ENCODE data around the gene PRDM11.
"Not testable (repeated sequence)": the region's sequence is repeated elsewhere in the genome, so short reads cannot be mapped to it uniquely, and the experiment has no call there.

PRDM11 gene

DNA sequence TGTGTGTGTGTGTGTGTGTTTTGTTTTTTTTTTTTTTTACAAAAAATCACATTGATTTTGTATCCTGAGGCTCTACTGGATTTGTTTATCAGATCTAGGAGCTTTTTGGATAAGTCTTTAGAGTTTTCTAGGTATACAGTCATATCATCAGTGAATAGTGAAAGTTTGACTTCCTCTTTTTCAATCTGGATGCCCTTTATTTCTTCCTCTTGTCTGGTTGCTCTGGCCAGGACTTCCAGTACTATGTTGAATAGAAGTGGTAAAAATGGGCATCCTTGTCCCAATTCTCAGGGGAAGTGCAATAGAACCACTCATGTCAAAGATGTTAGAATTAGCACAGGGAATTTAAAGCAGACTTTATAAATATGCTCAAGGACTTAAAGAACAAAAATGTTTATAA, 32.6 kb upstream of the PRDM11 start:
- no peaks in the 10 kb centered on the region; the same call in 1 of the 2 replicates for H3K36me3 ChIP-seq (ENCODE audit: insufficient read depth, low read length)
- TF ChIP-seq, protein P1, sequence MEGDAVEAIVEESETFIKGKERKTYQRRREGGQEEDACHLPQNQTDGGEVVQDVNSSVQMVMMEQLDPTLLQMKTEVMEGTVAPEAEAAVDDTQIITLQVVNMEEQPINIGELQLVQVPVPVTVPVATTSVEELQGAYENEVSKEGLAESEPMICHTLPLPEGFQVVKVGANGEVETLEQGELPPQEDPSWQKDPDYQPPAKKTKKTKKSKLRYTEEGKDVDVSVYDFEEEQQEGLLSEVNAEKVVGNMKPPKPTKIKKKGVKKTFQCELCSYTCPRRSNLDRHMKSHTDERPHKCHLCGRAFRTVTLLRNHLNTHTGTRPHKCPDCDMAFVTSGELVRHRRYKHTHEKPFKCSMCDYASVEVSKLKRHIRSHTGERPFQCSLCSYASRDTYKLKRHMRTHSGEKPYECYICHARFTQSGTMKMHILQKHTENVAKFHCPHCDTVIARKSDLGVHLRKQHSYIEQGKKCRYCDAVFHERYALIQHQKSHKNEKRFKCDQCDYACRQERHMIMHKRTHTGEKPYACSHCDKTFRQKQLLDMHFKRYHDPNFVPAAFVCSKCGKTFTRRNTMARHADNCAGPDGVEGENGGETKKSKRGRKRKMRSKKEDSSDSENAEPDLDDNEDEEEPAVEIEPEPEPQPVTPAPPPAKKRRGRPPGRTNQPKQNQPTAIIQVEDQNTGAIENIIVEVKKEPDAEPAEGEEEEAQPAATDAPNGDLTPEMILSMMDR (IDR thresholded peaks at IDR 0.05; ENCODE audit: low read length), result no peak
- no peak overlapping the region for H3K4me3 ChIP-seq (ENCODE audit: low read depth, low read length, poor library complexity, severe bottlenecking)
- H2AFZ ChIP-seq (ENCODE audit: low read length), result no peak overlapping the region
- no peaks in the 10 kb centered on the region for H3K9me2 ChIP-seq (ENCODE audit: low read depth, low read length)
- no peaks in the 10 kb centered on the region for H4K20me1 ChIP-seq (ENCODE audit: insufficient read depth, low read length)
- H3F3A ChIP-seq (ENCODE audit: insufficient read depth, low read length), result no peaks in the 10 kb centered on the region
- no peaks in the 10 kb centered on the region for H3K27me3 ChIP-seq (ENCODE audit: insufficient read depth, low read length)
- H3K79me2 ChIP-seq (ENCODE audit: insufficient read depth, low read length), result no peaks in the 10 kb centered on the region
- no peak overlapping the region for H3K27ac ChIP-seq (ENCODE audit: low read depth, low read length, poor library complexity, severe bottlenecking)
- no peak overlapping the region for H3K9ac ChIP-seq (ENCODE audit: low read length)
- H3K4me1 ChIP-seq (ENCODE audit: insufficient read depth, low read length, severe bottlenecking), result no peaks in the 10 kb centered on the region
- no peak overlapping the region for H3K4me2 ChIP-seq (ENCODE audit: low read length)
- no peaks in the 10 kb centered on the region for H3K9me3 ChIP-seq (ENCODE audit: low read length)

DNA sequence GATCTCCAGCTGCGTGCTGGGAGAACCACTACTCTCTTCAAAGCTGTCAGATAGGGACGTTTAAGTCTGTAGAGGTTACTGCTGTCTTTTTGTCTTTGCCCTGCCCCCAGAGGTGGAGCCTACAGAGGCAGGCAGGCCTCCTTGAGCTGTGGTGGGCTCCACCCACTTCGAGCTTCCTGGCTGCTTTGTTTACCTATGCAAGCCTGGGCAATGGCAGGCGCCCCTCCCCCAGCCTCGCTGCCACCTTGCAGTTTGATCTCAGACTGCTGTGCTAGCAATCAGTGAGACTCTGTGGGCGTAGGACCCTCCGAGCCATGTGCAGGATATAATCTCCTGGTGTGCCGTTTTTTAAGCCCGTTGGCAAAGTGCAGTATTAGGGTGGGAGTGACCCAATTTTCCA, 18.6 kb upstream of the PRDM11 start:
- H3K36me3 ChIP-seq (ENCODE audit: insufficient read depth, low read length); H3K4me1 ChIP-seq (ENCODE audit: insufficient read depth, low read length, severe bottlenecking); H3F3A ChIP-seq (ENCODE audit: insufficient read depth, low read length); H4K20me1 ChIP-seq (ENCODE audit: insufficient read depth, low read length); H3K4me2 ChIP-seq (ENCODE audit: low read length); H3K9ac ChIP-seq (ENCODE audit: low read length); H3K79me2 ChIP-seq (ENCODE audit: insufficient read depth, low read length); H3K27me3 ChIP-seq (ENCODE audit: insufficient read depth, low read length); H3K9me3 ChIP-seq (ENCODE audit: low read length); H3K27ac ChIP-seq (ENCODE audit: low read depth, low read length, poor library complexity, severe bottlenecking); H2AFZ ChIP-seq (ENCODE audit: low read length); H3K9me2 ChIP-seq (ENCODE audit: low read depth, low read length): not testable (repeated sequence)
- peak overlapping the region; percentile 43 for H3K4me3 ChIP-seq (ENCODE audit: low read depth, low read length, poor library complexity, severe bottlenecking)

DNA sequence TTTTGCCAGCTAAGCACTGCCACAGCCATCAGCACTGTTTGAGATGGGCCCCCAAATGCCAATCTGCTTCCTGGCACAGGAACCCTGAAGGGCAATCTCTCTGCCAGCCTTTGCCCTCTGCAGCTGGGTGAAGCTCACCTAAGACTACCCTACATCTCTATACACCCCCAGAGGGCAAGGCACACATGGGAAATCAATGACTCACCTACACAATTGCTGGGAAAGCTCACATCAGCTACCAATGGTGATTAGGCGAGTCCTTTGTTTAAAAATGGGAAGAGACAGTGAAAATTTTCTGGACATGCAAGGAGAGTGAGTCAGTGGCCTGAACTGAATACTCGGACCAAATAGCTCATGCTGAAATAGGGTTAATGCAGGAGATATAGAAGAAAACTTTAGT, 12.6 kb upstream of the PRDM11 start:
- no peak overlapping the region for H2AFZ ChIP-seq (ENCODE audit: low read length)
- H3F3A ChIP-seq (ENCODE audit: insufficient read depth, low read length), result no peaks in the 10 kb centered on the region
- no peak overlapping the region for H3K4me2 ChIP-seq (ENCODE audit: low read length)
- H3K4me1 ChIP-seq (ENCODE audit: insufficient read depth, low read length, severe bottlenecking), result no peaks in the 10 kb centered on the region
- no peaks in the 10 kb centered on the region for H3K36me3 ChIP-seq (ENCODE audit: insufficient read depth, low read length)
- no peak overlapping the region for H3K27ac ChIP-seq (ENCODE audit: low read depth, low read length, poor library complexity, severe bottlenecking)
- TF ChIP-seq, protein P1 (IDR thresholded peaks at IDR 0.05; ENCODE audit: low read length), result no peak
- no peaks in the 10 kb centered on the region for H3K79me2 ChIP-seq (ENCODE audit: insufficient read depth, low read length)
- no peaks in the 10 kb centered on the region for H4K20me1 ChIP-seq (ENCODE audit: insufficient read depth, low read length)
- peaks cover 7% of the 10 kb centered on the region for H3K9me3 ChIP-seq (ENCODE audit: low read length)
- H3K4me3 ChIP-seq (ENCODE audit: low read depth, low read length, poor library complexity, severe bottlenecking), result no peak overlapping the region
- no peak overlapping the region for H3K9ac ChIP-seq (ENCODE audit: low read length)
- no peaks in the 10 kb centered on the region for H3K9me2 ChIP-seq (ENCODE audit: low read depth, low read length)
- no peaks in the 10 kb centered on the region for H3K27me3 ChIP-seq (ENCODE audit: insufficient read depth, low read length)

DNA sequence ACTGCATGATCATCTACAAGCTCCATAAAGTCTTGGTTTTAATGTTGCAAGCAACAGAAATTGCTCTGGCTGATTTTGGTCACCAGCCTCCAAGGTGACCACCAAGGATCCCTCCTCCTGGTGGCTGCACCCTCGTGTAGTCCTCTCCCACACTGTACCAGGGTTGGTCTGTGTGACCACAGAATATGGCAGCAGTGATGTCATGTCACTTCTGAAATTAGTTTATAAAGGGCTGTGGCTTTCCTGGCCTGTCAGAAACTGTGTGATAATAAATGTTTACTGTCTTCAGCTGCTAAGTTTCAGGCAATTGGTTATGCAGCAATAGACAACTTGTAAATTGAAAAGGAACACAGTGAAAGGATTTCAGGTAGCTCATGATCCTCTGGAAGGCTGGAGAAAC, 5.3 kb upstream of the PRDM11 start:
- Histone ChIP-seq H3K9me2 (ENCODE audit: low read depth, low read length) (no peaks in the 10 kb centered on the region), H3F3A (ENCODE audit: insufficient read depth, low read length) (no peaks in the 10 kb centered on the region), H3K27me3 (ENCODE audit: insufficient read depth, low read length) (no peaks in the 10 kb centered on the region), H3K9ac (ENCODE audit: low read length) (no peak overlapping the region), H2AFZ (ENCODE audit: low read length) (no peak overlapping the region), H4K20me1 (ENCODE audit: insufficient read depth, low read length) (no peaks in the 10 kb centered on the region), H3K36me3 (ENCODE audit: insufficient read depth, low read length) (no peaks in the 10 kb centered on the region), H3K79me2 (ENCODE audit: insufficient read depth, low read length) (no peaks in the 10 kb centered on the region), H3K4me1 (ENCODE audit: insufficient read depth, low read length, severe bottlenecking) (peaks cover 5% of the 10 kb centered on the region), H3K9me3 (ENCODE audit: low read length) (no peaks in the 10 kb centered on the region), H3K4me3 (ENCODE audit: low read depth, low read length, poor library complexity, severe bottlenecking) (no peak overlapping the region), H3K27ac (ENCODE audit: low read depth, low read length, poor library complexity, severe bottlenecking) (no peak overlapping the region), H3K4me2 (ENCODE audit: low read length) (no peak overlapping the region)
- TF ChIP-seq, protein P1 (IDR thresholded peaks at IDR 0.05; ENCODE audit: low read length), result no peak
- TF ChIP-seq EZH2 (IDR thresholded peaks at IDR 0.05; ENCODE audit: borderline replicate concordance, low read length), result no peak

Data from OCI-LY1 (cell line).